Progenitor cell of endocrine pancreas (in vitro differentiated cells): Measurements from ENCODE around the gene EGR1. TPM values are rescaled to one million over a fixed set of nuclear protein-coding genes. Genes with fewer than 3 reads are reported as not detected.

Source experiments
- DNase-seq: peaks from one replicate; pipeline ENCODE4 v3.0.0; 2021; ENCODE audit warnings: low spot score; ENCODE audit not compliant: unreplicated experiment
- H3K27ac Mint-ChIP-seq: 2 replicates; pipeline ENCODE4 v1.8.0; 2021; ENCODE audit warnings: mild to moderate bottlenecking, moderate library complexity, mixed read lengths
- H3K27me3 Mint-ChIP-seq: 2 replicates; pipeline ENCODE4 v1.8.0; 2021; ENCODE audit warnings: mixed read lengths
- H3K36me3 Mint-ChIP-seq: 2 replicates; pipeline ENCODE4 v1.8.0; 2022; ENCODE audit warnings: mixed read lengths; ENCODE audit not compliant: insufficient read depth
- H3K4me1 Mint-ChIP-seq: 2 replicates; pipeline ENCODE4 v1.8.0; 2021; ENCODE audit warnings: low read depth, mixed read lengths
- H3K4me3 Mint-ChIP-seq: 2 replicates; pipeline ENCODE4 v1.8.0; 2021; ENCODE audit warnings: low read depth, mild to moderate bottlenecking, moderate library complexity, mixed read lengths
- H3K9me3 Mint-ChIP-seq: 2 replicates; pipeline ENCODE4 v1.8.0; 2021; ENCODE audit warnings: low read depth, mixed read lengths
- CTCF ChIP-seq: fragments of 200-600 bp; sonication (generic); IDR thresholded peaks from one replicate; pipeline ENCODE4 v1.5.0; 2021; ENCODE audit warnings: antibody characterized with exemption, mild to moderate bottlenecking; ENCODE audit not compliant: unreplicated experiment
- total RNA-seq: library from RNA; stranded (reverse); gene quantifications from 2 replicates; pipeline ENCODE4 v1.2.1, GENCODE V29; 2021

Gene EGR1
- total RNA-seq, 1 donor from 2014 or later: 56.2 TPM

DNA sequence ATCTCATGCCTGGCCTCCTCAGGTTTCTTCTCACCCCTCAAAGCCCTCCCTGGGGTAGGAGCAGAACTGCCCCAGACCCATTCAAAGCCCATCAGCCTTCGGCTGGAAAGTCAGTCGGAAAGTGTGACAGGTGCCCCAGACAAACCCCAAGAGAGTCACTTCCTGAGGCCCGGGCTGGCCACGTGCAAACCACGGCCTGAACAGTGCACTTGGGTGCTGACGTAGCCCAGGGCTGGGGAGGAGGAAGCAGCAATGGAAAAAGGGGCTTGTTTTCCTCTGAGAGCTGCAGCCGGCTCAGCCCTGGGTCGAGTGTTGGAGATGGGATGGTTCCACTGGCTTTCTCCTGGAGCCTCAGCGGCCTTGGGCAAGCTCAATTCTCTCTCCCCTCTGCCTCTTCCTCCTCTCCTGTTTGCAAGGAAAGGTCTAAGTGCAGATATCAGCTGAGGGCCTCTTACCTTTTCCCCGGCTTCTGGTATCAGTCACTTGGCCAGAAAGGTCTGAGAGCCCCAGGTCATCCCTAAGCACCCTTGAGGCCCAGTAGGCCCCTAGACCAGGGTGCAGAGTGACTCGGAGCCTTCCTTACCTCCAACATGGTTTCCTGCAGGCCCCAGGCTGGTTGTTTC, 5.9 kb upstream of the EGR1 start:
- H3K4me3 Mint-ChIP-seq: no peak overlapping the region
- no peak overlapping the region for H3K27ac Mint-ChIP-seq
- H3K27me3 Mint-ChIP-seq: peaks cover 32% of the 10 kb centered on the region
- no peak for TF ChIP-seq CTCF
- no peak for DNase-seq
- no peaks in the 10 kb centered on the region for H3K36me3 Mint-ChIP-seq
- H3K4me1 Mint-ChIP-seq: peaks cover 2% of the 10 kb centered on the region
- H3K9me3 Mint-ChIP-seq: no peaks in the 10 kb centered on the region

- H3K27me3 Mint-ChIP-seq: peaks cover 27% of the 10 kb centered on the region
- no peak overlapping the region for H3K4me3 Mint-ChIP-seq
- no peak overlapping the region for H3K27ac Mint-ChIP-seq
- H3K9me3 Mint-ChIP-seq: no peaks in the 10 kb centered on the region
- DNase-seq: no peak
- peaks cover 2% of the 10 kb centered on the region for H3K4me1 Mint-ChIP-seq
- no peaks in the 10 kb centered on the region for H3K36me3 Mint-ChIP-seq
- no peak for TF ChIP-seq CTCF
Measured at GRCh38 chr5:138460032-138460693, 5.1 kb upstream of the EGR1 start.

GRCh38 chr5:138461343-138462125, 3.7 kb upstream of the EGR1 start:
- peaks cover 2% of the 10 kb centered on the region for H3K4me1 Mint-ChIP-seq
- peaks cover 15% of the 10 kb centered on the region for H3K27me3 Mint-ChIP-seq
- H3K36me3 Mint-ChIP-seq: no peaks in the 10 kb centered on the region
- TF ChIP-seq CTCF: no peak
- no peak overlapping the region for H3K27ac Mint-ChIP-seq
- H3K4me3 Mint-ChIP-seq: no peak overlapping the region
- DNase-seq: no peak
- no peaks in the 10 kb centered on the region for H3K9me3 Mint-ChIP-seq

DNA sequence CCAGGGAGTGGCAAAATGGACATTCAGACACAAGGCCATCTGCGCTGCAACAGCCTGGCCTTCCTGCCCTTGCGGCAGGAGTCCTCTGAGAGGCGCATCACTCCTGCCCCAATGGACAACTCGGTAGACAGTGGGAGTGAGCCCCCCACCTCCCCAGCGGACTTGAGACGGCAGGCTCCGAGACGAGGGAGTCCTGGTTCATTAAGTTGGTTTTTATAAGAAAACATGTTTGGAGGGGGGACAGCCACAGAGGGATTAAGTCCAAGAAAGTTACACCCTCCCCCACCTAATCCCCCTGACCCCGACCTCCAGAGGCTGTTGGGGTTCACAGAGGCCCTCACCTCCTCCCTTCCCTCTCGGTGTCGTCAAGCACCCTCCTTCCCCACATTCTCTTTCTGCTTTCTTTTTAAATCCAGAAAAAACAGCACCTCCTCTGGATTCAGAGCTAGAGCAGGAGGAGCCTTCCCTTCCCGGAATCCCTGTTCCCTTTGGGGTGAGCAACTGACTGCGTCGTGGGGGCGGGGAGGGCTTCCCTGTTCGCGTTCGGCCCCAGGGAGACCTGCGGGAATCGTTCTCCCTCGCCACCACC, 1.8 kb upstream of the EGR1 start:
- peaks cover 12% of the 10 kb centered on the region for H3K4me1 Mint-ChIP-seq
- H3K27me3 Mint-ChIP-seq: peaks cover 19% of the 10 kb centered on the region
- DNase-seq: no peak
- peak overlapping the region; percentile 81 for H3K4me3 Mint-ChIP-seq
- H3K36me3 Mint-ChIP-seq: peaks cover 11% of the 10 kb centered on the region
- no peak for TF ChIP-seq CTCF
- H3K27ac Mint-ChIP-seq: peak overlapping the region; percentile 98
- no peaks in the 10 kb centered on the region for H3K9me3 Mint-ChIP-seq

- peak; percentile 91 for DNase-seq
- H3K4me3 Mint-ChIP-seq: peak overlapping the region; percentile 81
- TF ChIP-seq CTCF: peak; percentile 90
- H3K9me3 Mint-ChIP-seq: no peaks in the 10 kb centered on the region
- peak overlapping the region; percentile 98 for H3K27ac Mint-ChIP-seq
- H3K36me3 Mint-ChIP-seq: peaks cover 13% of the 10 kb centered on the region
- peaks cover 17% of the 10 kb centered on the region for H3K27me3 Mint-ChIP-seq
- H3K4me1 Mint-ChIP-seq: peaks cover 12% of the 10 kb centered on the region
Measured at GRCh38 chr5:138464008-138464387, 1.3 kb upstream of the EGR1 start.
